Measurements from ENCODE around the gene ZNF740.
"Not testable (repeated sequence)": the region's sequence is repeated elsewhere in the genome, so short reads cannot be mapped to it uniquely, and the experiment has no call there.

ZNF740 gene

GRCh38 chr12:53160000-53160399 lies 20.5 kb upstream of the ZNF740 start:
- Histone ChIP-seq H3K9me2 (replicated peaks; ENCODE audit: control insufficient read depth, low read length) (no peaks in the 10 kb centered on the region), H3K36me3 (ENCODE audit: control insufficient read depth, low read length) (no peaks in the 10 kb centered on the region), H3K27me3 (ENCODE audit: control insufficient read depth, low read length) (no peaks in the 10 kb centered on the region), H3K4me2 (ENCODE audit: low read length) (no peak overlapping the region), H3K4me3 (ENCODE audit: low read length) (no peak overlapping the region), H3F3A (ENCODE audit: control insufficient read depth, insufficient read depth) (peaks cover 3% of the 10 kb centered on the region; the same call in 1 of the 2 replicates), H3K9me3 (ENCODE audit: control insufficient read depth, insufficient read depth, low read length) (no peaks in the 10 kb centered on the region), H3K27ac (ENCODE audit: low read depth, low read length) (no peak overlapping the region), H3K4me1 (ENCODE audit: control insufficient read depth, low read length) (peaks cover 10% of the 10 kb centered on the region), H4K20me1 (ENCODE audit: control insufficient read depth, insufficient read depth, low read depth, low read length) (no peaks in the 10 kb centered on the region), H3K79me2 (ENCODE audit: control insufficient read depth, low read length) (no peaks in the 10 kb centered on the region)
- TF ChIP-seq CTCF (IDR thresholded peaks at IDR 0.05; ENCODE audit: low read depth, low read length, poor library complexity, severe bottlenecking) (no peak), EZH2phosphoT487 (IDR thresholded peaks at IDR 0.05; ENCODE audit: borderline replicate concordance, low read length) (no peak)

- H3K4me1 ChIP-seq (ENCODE audit: control insufficient read depth, low read length), result peaks cover 10% of the 10 kb centered on the region
- no peaks in the 10 kb centered on the region for H3K9me3 ChIP-seq (ENCODE audit: control insufficient read depth, insufficient read depth, low read length)
- TF ChIP-seq CTCF (IDR thresholded peaks at IDR 0.05; ENCODE audit: low read depth, low read length, poor library complexity, severe bottlenecking) (no peak), EZH2phosphoT487 (IDR thresholded peaks at IDR 0.05; ENCODE audit: borderline replicate concordance, low read length) (no peak)
- H3F3A ChIP-seq (ENCODE audit: control insufficient read depth, insufficient read depth), result peaks cover 3% of the 10 kb centered on the region; the same call in 1 of the 2 replicates
- no peaks in the 10 kb centered on the region for H3K9me2 ChIP-seq (replicated peaks; ENCODE audit: control insufficient read depth, low read length)
- H3K36me3 ChIP-seq (ENCODE audit: control insufficient read depth, low read length), result no peaks in the 10 kb centered on the region
- H3K4me2 ChIP-seq (ENCODE audit: low read length), result no peak overlapping the region
- H3K79me2 ChIP-seq (ENCODE audit: control insufficient read depth, low read length), result no peaks in the 10 kb centered on the region
- H3K4me3 ChIP-seq (ENCODE audit: low read length), result no peak overlapping the region
- no peak overlapping the region for H3K27ac ChIP-seq (ENCODE audit: low read depth, low read length)
- H4K20me1 ChIP-seq (ENCODE audit: control insufficient read depth, insufficient read depth, low read depth, low read length), result no peaks in the 10 kb centered on the region
- H3K27me3 ChIP-seq (ENCODE audit: control insufficient read depth, low read length), result no peaks in the 10 kb centered on the region
Observed at GRCh38 chr12:53160673-53161072, 19.8 kb upstream of the ZNF740 start.

- Histone ChIP-seq H3F3A (ENCODE audit: control insufficient read depth, insufficient read depth) (peaks cover 3% of the 10 kb centered on the region; the same call in 1 of the 2 replicates), H3K27me3 (ENCODE audit: control insufficient read depth, low read length) (no peaks in the 10 kb centered on the region), H3K9me2 (replicated peaks; ENCODE audit: control insufficient read depth, low read length) (no peaks in the 10 kb centered on the region), H3K9me3 (ENCODE audit: control insufficient read depth, insufficient read depth, low read length) (no peaks in the 10 kb centered on the region), H3K79me2 (ENCODE audit: control insufficient read depth, low read length) (no peaks in the 10 kb centered on the region), H3K36me3 (ENCODE audit: control insufficient read depth, low read length) (no peaks in the 10 kb centered on the region), H3K4me1 (ENCODE audit: control insufficient read depth, low read length) (peaks cover 10% of the 10 kb centered on the region), H3K4me3 (ENCODE audit: low read length) (no peak overlapping the region), H3K27ac (ENCODE audit: low read depth, low read length) (no peak overlapping the region), H3K4me2 (ENCODE audit: low read length) (no peak overlapping the region), H4K20me1 (ENCODE audit: control insufficient read depth, insufficient read depth, low read depth, low read length) (no peaks in the 10 kb centered on the region)
- TF ChIP-seq EZH2phosphoT487 (IDR thresholded peaks at IDR 0.05; ENCODE audit: borderline replicate concordance, low read length), result no peak
- TF ChIP-seq CTCF (IDR thresholded peaks at IDR 0.05; ENCODE audit: low read depth, low read length, poor library complexity, severe bottlenecking), result no peak
Observed at GRCh38 chr12:53161119-53161911, 19.2 kb upstream of the ZNF740 start.

GRCh38 chr12:53163008-53163407 lies 17.5 kb upstream of the ZNF740 start:
- H3K9me3 ChIP-seq (ENCODE audit: control insufficient read depth, insufficient read depth, low read length); H4K20me1 ChIP-seq (ENCODE audit: control insufficient read depth, insufficient read depth, low read depth, low read length); H3K27me3 ChIP-seq (ENCODE audit: control insufficient read depth, low read length); H3K27ac ChIP-seq (ENCODE audit: low read depth, low read length); H3F3A ChIP-seq (ENCODE audit: control insufficient read depth, insufficient read depth); H3K9me2 ChIP-seq (replicated peaks; ENCODE audit: control insufficient read depth, low read length); H3K79me2 ChIP-seq (ENCODE audit: control insufficient read depth, low read length); H3K4me3 ChIP-seq (ENCODE audit: low read length); H3K36me3 ChIP-seq (ENCODE audit: control insufficient read depth, low read length); H3K4me2 ChIP-seq (ENCODE audit: low read length): not testable (repeated sequence)
- H3K4me1 ChIP-seq (ENCODE audit: control insufficient read depth, low read length), result peaks cover 10% of the 10 kb centered on the region

Data from DOHH2 (cell line).